Activated CD8-positive, alpha-beta T cell treated with anti-CD3 and anti-CD28 coated beads for 36 hours (primary cell): Measurements from ENCODE around the gene NAB2. TPM values are rescaled to one million over a fixed set of nuclear protein-coding genes. Genes with fewer than 3 reads are reported as not detected.

Experiments used
- ATAC-seq: fragments of 200-7000 bp; cut with Tn5 transposase; one replicate; pipeline ENCODE4 v1.10.0; 2021; ENCODE audit warnings: mild to moderate bottlenecking, moderate library complexity
- CTCF ChIA-PET: fragments of 350-600 bp; sonication (Branson Sonifier 250); formaldehyde crosslinking; loops from one replicate; lab custom pipeline; 2021; ENCODE audit warnings: antibody characterized with exemption; lab: Charles Lee
- POLR2A ChIA-PET: fragments of 350-600 bp; sonication (Branson Sonifier 250); formaldehyde crosslinking; loops from one replicate; lab custom pipeline; 2021; ENCODE audit warnings: antibody characterized with exemption; lab: Charles Lee
- DNase-seq: peaks from one replicate; pipeline ENCODE4 v3.0.0-alpha.2; 2020
- H3K27ac Mint-ChIP-seq: one replicate; pipeline ENCODE4 v1.8.0; 2021; ENCODE audit warnings: mild to moderate bottlenecking, mixed read lengths
- H3K27me3 Mint-ChIP-seq: one replicate; pipeline ENCODE4 v1.8.0; 2021; ENCODE audit warnings: mixed read lengths
- H3K36me3 Mint-ChIP-seq: one replicate; pipeline ENCODE4 v1.8.0; 2021; ENCODE audit warnings: low read depth, mixed read lengths
- H3K4me1 Mint-ChIP-seq: one replicate; pipeline ENCODE4 v1.8.0; 2021; ENCODE audit warnings: low read depth, mixed read lengths
- H3K4me3 Mint-ChIP-seq: one replicate; pipeline ENCODE4 v1.8.0; 2021; ENCODE audit warnings: mild to moderate bottlenecking, moderate library complexity, mixed read lengths
- H3K9me3 Mint-ChIP-seq: one replicate; pipeline ENCODE4 v1.8.0; 2021; ENCODE audit warnings: mixed read lengths
- CTCF ChIP-seq: fragments of 200-600 bp; IDR thresholded peaks from one replicate; pipeline ENCODE4 v1.8.0; 2022; ENCODE audit warnings: antibody characterized with exemption, mild to moderate bottlenecking
- intact Hi-C: fragments of 100-400 bp; cut with micrococcal nuclease; formaldehyde crosslinking; loops from one replicate; pipeline ENCODE4 v1.10.0; 2022
- total RNA-seq, 2 experiments: library from RNA; stranded (reverse); gene quantifications; one replicate each; pipeline ENCODE4 v1.2.3, GENCODE V29; 2021

Gene NAB2
- total RNA-seq, 2 experiments from 2014 or later = 69.3 to 70.8 TPM

GRCh38 chr12:57138526-57139272 lies 49.8 kb downstream of the NAB2 start:
- Mint-ChIP-seq H3K4me3 (no peak overlapping the region), H3K36me3 (no peaks in the 10 kb centered on the region), H3K9me3 (no peaks in the 10 kb centered on the region), H3K4me1 (peaks cover 7% of the 10 kb centered on the region), H3K27me3 (no peaks in the 10 kb centered on the region), H3K27ac (no peak overlapping the region)
- intact Hi-C loops = no loop called here
- CTCF ChIA-PET = interaction anchor here (0.6 to 1.4 kb wide), 2 partner anchors 44 to 131 kb away, joined by 3 read pairs; no protein-coding TSS in a partner anchor
- ATAC-seq (no peak), DNase-seq (no peak)
- POLR2A ChIA-PET = interaction anchor here (1.4 kb wide), 1 partner anchor 30 kb away, joined by 6 read pairs; no protein-coding TSS in a partner anchor
- no peak for TF ChIP-seq CTCF

GRCh38 chr12:57139796-57140649 lies 51.1 kb downstream of the NAB2 start:
- H3K36me3 Mint-ChIP-seq = no peaks in the 10 kb centered on the region
- ATAC-seq = no peak
- DNase-seq = no peak
- H3K4me3 Mint-ChIP-seq = no peak overlapping the region
- CTCF ChIA-PET = interaction anchor here (3.1 kb wide), 1 partner anchor 15 kb away, joined by 12 read pairs; no protein-coding TSS in a partner anchor
- POLR2A ChIA-PET = no interaction called here
- H3K9me3 Mint-ChIP-seq = no peaks in the 10 kb centered on the region
- peaks cover 7% of the 10 kb centered on the region for H3K4me1 Mint-ChIP-seq
- intact Hi-C loops = no loop called here
- TF ChIP-seq CTCF = no peak
- H3K27me3 Mint-ChIP-seq = no peaks in the 10 kb centered on the region
- H3K27ac Mint-ChIP-seq = no peak overlapping the region

- no peaks in the 10 kb centered on the region for H3K27me3 Mint-ChIP-seq
- H3K36me3 Mint-ChIP-seq = no peaks in the 10 kb centered on the region
- ChIA-PET CTCF (interaction anchor here (2.8 to 3.1 kb wide), 2 partner anchors 17 to 34 kb away, joined by 7 to 12 read pairs; no protein-coding TSS in a partner anchor), POLR2A (interaction anchor here (0.8 kb wide), 1 partner anchor 42 kb away, joined by 3 read pairs; no protein-coding TSS in a partner anchor)
- peaks cover 7% of the 10 kb centered on the region for H3K4me1 Mint-ChIP-seq
- intact Hi-C loops = no loop called here
- H3K27ac Mint-ChIP-seq = no peak overlapping the region
- DNase-seq = no peak
- TF ChIP-seq CTCF = no peak
- no peak overlapping the region for H3K4me3 Mint-ChIP-seq
- H3K9me3 Mint-ChIP-seq = no peaks in the 10 kb centered on the region
- no peak for ATAC-seq
These were observed 52.3 kb downstream of the NAB2 start for GRCh38 chr12:57141249-57141648.

GRCh38 chr12:57142121-57142520 lies 53.2 kb downstream of the NAB2 start:
- POLR2A ChIA-PET = interaction anchor here (0.8 kb wide), 2 partner anchors 8 to 41 kb away, joined by 3 read pairs; no protein-coding TSS in a partner anchor
- TF ChIP-seq CTCF = no peak
- intact Hi-C loops = no loop called here
- H3K36me3 Mint-ChIP-seq = no peaks in the 10 kb centered on the region
- no peaks in the 10 kb centered on the region for H3K27me3 Mint-ChIP-seq
- DNase-seq = no peak
- peaks cover 7% of the 10 kb centered on the region for H3K4me1 Mint-ChIP-seq
- ATAC-seq = no peak
- H3K27ac Mint-ChIP-seq = no peak overlapping the region
- no peak overlapping the region for H3K4me3 Mint-ChIP-seq
- CTCF ChIA-PET = interaction anchor here (0.9 to 3.1 kb wide), 3 partner anchors 18 to 40 kb away, joined by 3 to 12 read pairs (median 7); no protein-coding TSS in a partner anchor
- no peaks in the 10 kb centered on the region for H3K9me3 Mint-ChIP-seq
